ENCODE measurements around the gene C1orf74.

GRCh38 chr1:209780268-209780667, 4.1 kb downstream of the C1orf74 start:
- TF ChIP-seq CTCF (IDR thresholded peaks at IDR 0.05; ENCODE audit: low read depth, low read length, poor library complexity, severe bottlenecking): no peak
- no peak for TF ChIP-seq EZH2phosphoT487 (IDR thresholded peaks at IDR 0.05; ENCODE audit: borderline replicate concordance, low read length)
